ENCODE results near the gene SPPL3.
"Not testable (repeated sequence)": the region's sequence is repeated elsewhere in the genome, so short reads cannot be mapped to it uniquely, and the experiment has no call there.

The SPPL3 gene

GRCh38 chr12:120817559-120818330 lies 86.4 kb downstream of the SPPL3 start:
- DNase-seq (ENCODE audit: low spot score) = no peak

DNA sequence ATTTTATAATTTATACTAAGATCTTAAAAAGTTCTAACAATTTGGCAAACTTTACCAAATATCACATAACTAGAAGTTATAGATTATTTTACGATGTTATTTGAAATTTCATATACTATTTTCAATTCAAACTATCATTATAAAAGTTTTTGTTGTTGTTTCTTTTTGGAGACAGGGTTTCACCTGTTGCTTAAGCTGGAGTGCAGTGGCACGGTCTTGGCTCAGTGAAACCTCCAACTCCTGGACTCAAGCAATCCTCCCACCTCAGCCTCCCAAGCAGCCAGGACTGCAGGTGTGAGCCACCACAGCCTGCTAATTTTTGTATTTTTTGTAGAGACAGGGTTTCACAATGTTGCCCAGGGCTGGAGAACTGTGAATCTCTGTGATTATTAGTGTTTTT lies 87.8 kb downstream of the SPPL3 start:
- no peak for DNase-seq (ENCODE audit: low spot score)

- DNase-seq (ENCODE audit: low spot score) = no peak
Observed at GRCh38 chr12:120814903-120815429, 89.2 kb downstream of the SPPL3 start.

GRCh38 chr12:120814203-120814902 lies 89.8 kb downstream of the SPPL3 start:
- DNase-seq (ENCODE audit: low spot score) = no peak

DNA sequence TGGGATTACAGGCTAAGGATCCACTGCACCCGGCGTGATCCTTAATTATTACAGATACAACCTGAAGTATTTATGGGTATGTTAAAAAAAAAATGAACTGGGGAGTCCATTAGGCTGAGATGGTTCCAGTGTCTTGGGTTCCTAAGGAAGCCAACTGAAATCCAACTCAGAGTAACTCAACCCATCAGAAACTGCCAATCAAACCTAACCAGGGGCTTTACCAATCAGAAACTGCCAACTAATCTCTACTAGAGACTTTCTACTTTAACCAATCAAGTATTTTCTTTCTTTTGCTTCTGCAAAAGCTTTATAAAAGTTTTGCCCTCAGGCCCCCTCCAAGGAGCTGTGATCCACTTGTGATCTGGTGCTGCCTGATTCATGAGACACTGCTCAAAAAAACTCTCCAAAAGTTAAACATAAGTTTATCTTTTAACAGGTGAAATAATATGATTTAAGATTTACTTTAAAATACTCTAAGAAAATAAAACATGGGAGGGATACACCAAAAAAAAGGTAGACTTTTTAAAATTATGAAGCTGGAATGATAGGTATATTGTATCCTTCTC lies 90.5 kb downstream of the SPPL3 start:
- no peak for DNase-seq (ENCODE audit: low spot score)

DNA sequence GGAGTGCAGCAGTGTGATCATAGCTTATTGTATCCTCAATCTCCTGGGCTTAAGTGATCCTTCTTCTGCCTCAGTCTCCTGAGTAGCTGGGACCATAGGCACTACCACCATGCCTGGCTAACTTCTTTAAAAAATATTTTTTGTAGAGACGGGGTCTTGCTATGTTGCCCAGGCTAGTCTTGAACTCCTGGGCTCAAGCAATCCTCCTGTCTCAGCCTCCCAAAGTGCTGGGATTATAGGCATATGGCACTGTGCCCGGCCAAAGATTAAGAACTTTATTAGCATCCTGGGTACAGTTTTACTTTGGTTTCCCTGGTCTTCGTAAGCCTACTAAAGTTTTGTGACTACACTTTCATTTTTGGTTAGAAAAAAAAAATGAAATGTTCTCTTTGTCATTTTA lies 94.1 kb downstream of the SPPL3 start:
- DNase-seq (ENCODE audit: low spot score) = no peak

DNA sequence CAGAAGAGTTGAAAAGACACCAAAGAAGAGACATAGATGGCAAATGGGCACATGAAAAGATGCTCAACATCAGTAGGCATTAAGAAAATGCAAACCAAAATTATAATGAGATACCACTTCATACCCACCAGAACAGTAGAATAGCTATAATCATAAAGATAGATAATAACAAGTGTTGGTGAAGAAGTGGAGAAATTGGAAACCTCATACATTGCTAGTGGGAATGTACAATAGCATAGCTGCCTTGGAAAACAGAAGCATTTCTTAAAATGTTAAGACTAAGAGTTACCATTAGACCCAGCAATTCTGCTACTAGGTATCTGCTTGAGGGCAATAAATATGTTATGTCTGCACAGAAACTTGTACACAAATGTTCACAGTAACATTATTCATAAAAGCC lies 99.7 kb downstream of the SPPL3 start:
- DNase-seq (ENCODE audit: low spot score) = no peak

DNA sequence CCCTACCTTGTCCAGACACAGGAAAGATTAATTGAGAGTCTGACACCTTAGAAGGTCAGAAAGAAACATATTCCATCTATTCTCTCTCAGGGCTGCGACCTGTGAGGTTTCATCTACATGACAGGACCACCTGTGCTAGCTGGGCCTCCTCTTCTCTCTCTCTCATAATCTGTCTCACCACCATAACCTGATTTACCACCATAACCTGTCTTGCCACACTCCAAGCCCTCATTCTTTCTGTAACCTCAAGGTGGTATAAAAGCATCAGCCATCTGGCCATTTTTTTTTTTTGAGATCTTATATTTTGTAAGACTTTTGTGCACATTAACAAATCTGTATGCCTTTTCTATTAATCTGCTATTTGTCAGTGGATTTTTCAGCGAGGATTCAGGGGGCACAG lies 103.0 kb downstream of the SPPL3 start:
- DNase-seq (ENCODE audit: low spot score) = no peak

DNA sequence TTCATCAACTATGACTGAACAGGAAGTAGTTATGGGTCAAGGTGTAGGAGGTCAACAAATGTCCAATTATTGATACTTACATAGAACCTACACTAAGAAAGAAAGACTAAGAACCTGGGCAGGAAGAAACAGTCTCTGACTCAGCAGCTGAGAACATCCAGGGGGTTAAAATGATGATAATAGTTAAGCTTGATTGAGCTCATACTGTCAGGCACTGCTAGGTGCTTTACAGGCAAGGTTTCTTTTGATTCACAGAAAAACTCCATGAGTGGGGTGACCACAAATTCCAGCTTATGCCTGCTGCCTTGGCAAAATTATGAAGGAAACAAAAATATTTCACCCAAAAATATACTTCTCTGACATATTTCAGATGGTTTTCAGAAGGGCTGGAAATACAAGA lies 103.5 kb downstream of the SPPL3 start:
- DNase-seq (ENCODE audit: low spot score) = no peak

GRCh38 chr12:120799243-120800045 lies 104.7 kb downstream of the SPPL3 start:
- DNase-seq (ENCODE audit: low spot score) = no peak

DNA sequence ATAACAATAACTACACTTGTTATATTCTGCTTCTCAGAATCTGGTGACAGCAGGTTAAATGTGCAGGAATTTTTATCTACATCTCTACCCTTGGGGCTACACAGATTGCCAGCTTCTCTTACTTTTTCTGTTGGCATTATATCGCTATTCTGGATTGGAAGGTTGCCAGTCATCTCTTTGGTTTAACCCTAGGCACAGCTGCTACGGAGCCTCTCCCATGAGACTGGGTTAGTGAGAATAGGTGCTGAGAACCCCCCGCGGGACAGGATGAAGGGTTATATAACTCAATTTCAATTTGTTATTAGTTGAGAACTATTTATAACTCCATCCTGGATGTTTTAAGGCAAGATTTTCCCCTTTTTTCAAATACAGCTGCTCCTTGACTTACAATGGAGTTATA lies 105.5 kb downstream of the SPPL3 start:
- DNase-seq (ENCODE audit: low spot score) = no peak

DNA sequence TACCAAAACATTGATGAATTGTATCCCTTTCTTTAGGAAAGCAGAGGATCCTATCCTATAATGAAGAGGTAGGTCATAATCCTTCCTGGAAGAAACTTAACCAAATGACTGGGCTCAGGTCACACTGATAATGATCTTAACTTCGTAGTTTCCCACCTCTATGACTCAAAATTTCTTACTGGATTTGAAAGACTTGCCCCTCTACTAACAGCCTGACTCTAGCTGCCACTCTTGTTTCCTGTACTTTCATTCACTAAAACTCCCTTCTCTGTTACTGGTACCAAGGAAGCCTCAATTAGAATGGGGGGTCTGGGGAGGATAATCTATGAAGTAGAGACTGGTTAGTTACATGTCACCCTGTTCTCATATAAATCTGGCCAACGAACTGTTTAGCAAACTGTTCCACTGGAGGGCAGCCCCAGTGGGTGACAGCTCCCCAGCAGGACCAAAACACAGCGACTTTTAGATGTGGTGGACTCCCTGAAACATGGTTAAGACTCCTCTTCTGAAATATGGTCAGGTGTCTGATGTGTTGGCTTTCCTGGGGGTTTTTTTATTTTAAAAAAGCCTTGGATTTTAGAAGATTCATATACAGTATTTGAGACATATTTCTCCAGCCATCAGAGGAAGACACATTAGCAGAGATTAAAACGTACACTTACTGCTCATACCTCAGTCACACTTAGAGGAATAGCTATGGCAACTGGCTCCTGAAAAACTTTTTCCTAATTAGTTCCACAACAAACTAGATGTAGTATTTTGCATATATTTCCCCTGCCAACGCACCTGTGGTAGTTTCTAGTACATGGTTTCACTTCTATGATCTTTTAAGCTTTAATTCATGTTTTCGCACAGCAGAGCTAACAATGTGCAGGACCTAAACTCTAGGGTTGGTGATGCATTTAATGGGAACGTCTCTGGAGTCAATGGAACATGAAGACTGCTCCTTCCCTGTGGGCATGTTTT lies 106.2 kb downstream of the SPPL3 start:
- DNase-seq (ENCODE audit: low spot score) = no peak

GRCh38 chr12:120795441-120796178 lies 108.5 kb downstream of the SPPL3 start:
- DNase-seq (ENCODE audit: low spot score) = no peak

- no peak for DNase-seq (ENCODE audit: low spot score)
Observed at GRCh38 chr12:120793357-120793756, 110.8 kb downstream of the SPPL3 start.

DNA sequence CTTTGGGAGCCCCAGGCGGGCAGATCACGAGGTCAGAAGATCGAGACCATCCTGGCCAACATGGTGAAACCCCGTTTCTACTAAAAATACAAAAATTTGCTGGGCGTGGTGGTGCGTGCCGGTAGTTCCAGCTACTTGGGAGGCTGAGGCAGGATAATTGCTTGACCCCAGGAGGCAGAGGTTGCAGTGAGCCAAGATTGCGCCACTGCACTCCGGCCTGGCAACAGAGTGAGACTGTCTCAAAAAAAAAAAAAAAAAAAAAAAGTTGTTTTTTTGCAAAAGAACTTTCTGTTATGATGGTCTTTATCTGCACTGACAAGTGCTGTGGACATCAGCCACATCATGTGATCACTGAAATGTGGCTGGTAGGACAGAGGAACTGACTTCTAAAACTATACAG lies 111.7 kb downstream of the SPPL3 start:
- DNase-seq (ENCODE audit: low spot score) = not testable (repeated sequence)

DNA sequence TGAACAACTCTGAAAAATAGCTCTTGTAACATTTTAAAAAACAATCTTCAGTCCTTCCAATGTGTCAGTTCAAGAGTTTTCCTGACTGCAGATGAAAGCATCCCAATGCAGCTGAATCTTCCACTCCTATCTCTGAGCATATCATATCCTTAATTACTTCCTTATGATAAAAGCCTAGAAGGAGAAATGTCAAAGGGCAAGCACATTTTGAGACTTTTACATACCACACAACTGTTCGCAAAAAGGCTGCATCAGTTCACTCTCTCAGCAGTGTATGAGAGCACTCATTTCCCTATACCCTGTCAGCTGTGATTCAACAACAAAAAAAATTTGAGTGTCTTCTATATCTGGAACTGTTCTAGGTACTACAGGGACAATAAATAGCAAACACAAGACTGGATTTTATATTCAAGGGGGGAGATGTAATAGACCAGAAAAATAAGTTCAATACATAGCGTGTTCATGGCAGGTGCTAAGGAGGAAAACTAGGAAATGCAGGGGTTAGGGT lies 112.4 kb downstream of the SPPL3 start:
- DNase-seq (ENCODE audit: low spot score) = no peak

GRCh38 chr12:120790114-120790513 lies 114.0 kb downstream of the SPPL3 start:
- DNase-seq (ENCODE audit: low spot score) = no peak

- no peak for DNase-seq (ENCODE audit: low spot score)
Observed at GRCh38 chr12:120787889-120788288, 116.3 kb downstream of the SPPL3 start.

GRCh38 chr12:120784804-120785203 lies 119.4 kb downstream of the SPPL3 start:
- no peak for DNase-seq (ENCODE audit: low spot score)

DNA sequence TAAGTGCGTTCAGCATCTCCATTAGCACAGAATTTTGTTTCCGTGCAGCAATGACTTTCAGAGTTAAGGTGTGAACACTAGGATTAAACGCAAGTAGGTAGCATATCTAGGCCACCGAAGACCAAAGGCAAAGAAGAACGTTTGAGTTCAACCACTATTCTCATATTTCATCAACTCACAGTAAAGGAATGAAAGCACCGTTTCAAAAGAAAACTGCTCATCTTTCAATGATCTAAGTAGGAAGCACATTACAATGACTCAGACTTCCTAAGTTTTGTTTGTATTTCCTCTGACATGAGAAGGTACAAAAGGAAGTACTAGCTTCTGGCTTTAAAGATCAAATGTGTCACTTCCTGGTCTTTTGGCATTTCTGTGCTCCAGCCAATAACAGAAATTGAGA lies 121.0 kb downstream of the SPPL3 start:
- no peak for DNase-seq (ENCODE audit: low spot score)

Measured in CD4-positive, alpha-beta T cell treated with Interleukin-6 at 100 ng/mL for 8 hours (primary cell).